Stimulated activated CD8-positive, alpha-beta memory T cell treated with anti-CD3 and anti-CD28 coated beads, Interleukin-12 subunit alpha, Interleukin-12 subunit beta, amount 100 ng/mL, for 1 hour (primary cell): ENCODE data around the gene MAGOHB.
"Not testable (repeated sequence)": the region's sequence is repeated elsewhere in the genome, so short reads cannot be mapped to it uniquely, and the experiment has no call there.

Experiments
- DNase-seq: peaks from one replicate; pipeline ENCODE4 v3.0.0-alpha.2; 2020; ENCODE audit warnings: low read depth

MAGOHB gene

GRCh38 chr12:10613349-10614055 is at the start of gene MAGOHB:
Gene MAGOHB (minus strand): TSS chr12:10613609. CDS start chr12:10613532, 77 bp downstream.
- peak; percentile 99 for DNase-seq

GRCh38 chr12:10661338-10661737 is 47.9 kb upstream of the MAGOHB start:
- DNase-seq = no peak

GRCh38 chr12:10654003-10654402 is 40.6 kb upstream of the MAGOHB start:
- DNase-seq = no peak

- DNase-seq = no peak
These were observed 38.8 kb upstream of the MAGOHB start for GRCh38 chr12:10652192-10652591.

GRCh38 chr12:10646576-10646975 is 33.2 kb upstream of the MAGOHB start:
- not testable (repeated sequence) for DNase-seq

GRCh38 chr12:10645910-10646309 is 32.5 kb upstream of the MAGOHB start:
- DNase-seq = no peak

GRCh38 chr12:10641735-10642500 is 28.5 kb upstream of the MAGOHB start:
- DNase-seq = no peak

GRCh38 chr12:10638728-10639127 is 25.3 kb upstream of the MAGOHB start:
- no peak for DNase-seq

GRCh38 chr12:10636611-10637010 is 23.2 kb upstream of the MAGOHB start:
- DNase-seq = no peak

GRCh38 chr12:10636124-10636523 is 22.7 kb upstream of the MAGOHB start:
- DNase-seq = no peak

- no peak for DNase-seq
These were observed 21.9 kb upstream of the MAGOHB start for GRCh38 chr12:10635306-10635705.

GRCh38 chr12:10634427-10634826 is 21.0 kb upstream of the MAGOHB start:
- no peak for DNase-seq

- no peak for DNase-seq
These were observed 20.1 kb upstream of the MAGOHB start for GRCh38 chr12:10633541-10633940.

GRCh38 chr12:10632226-10632625 is 18.8 kb upstream of the MAGOHB start:
- no peak for DNase-seq

- DNase-seq = no peak
These were observed 11.2 kb upstream of the MAGOHB start for GRCh38 chr12:10624605-10625004.

- no peak for DNase-seq
These were observed 9.7 kb upstream of the MAGOHB start for GRCh38 chr12:10623131-10623530.

- no peak for DNase-seq
These were observed 7.9 kb upstream of the MAGOHB start for GRCh38 chr12:10621278-10621677.

- DNase-seq = no peak
These were observed 6.8 kb upstream of the MAGOHB start for GRCh38 chr12:10620078-10620779.

- no peak for DNase-seq
These were observed 5.1 kb upstream of the MAGOHB start for GRCh38 chr12:10618338-10618987.

- no peak for DNase-seq
These were observed 4.5 kb upstream of the MAGOHB start for GRCh38 chr12:10617863-10618262.

- DNase-seq = no peak
These were observed 2.1 kb upstream of the MAGOHB start for GRCh38 chr12:10615532-10615931.

GRCh38 chr12:10614056-10614370 is 604 bp upstream of the MAGOHB start:
- DNase-seq = no peak

GRCh38 chr12:10612984-10613348 is 443 bp downstream of the MAGOHB start:
- DNase-seq = no peak
